ENCODE results near the gene AKNAD1. TPM values are rescaled to one million over a fixed set of nuclear protein-coding genes. Genes with fewer than 3 reads are reported as not detected.

The AKNAD1 gene
- total RNA-seq, 1 donor from 2014 or later, result not detected

Other genes starting within 250 kb of the AKNAD1 start
- gene HENMT1, start 196.0 kb downstream of the AKNAD1 start, total RNA-seq (ENCODE audit: unreplicated experiment), result 10.5 TPM
- 54.3 TPM for gene PRPF38B, start 164.8 kb downstream of the AKNAD1 start, total RNA-seq (ENCODE audit: unreplicated experiment)
- 0.15 TPM for gene FNDC7, start 144.2 kb downstream of the AKNAD1 start, total RNA-seq (ENCODE audit: unreplicated experiment)
- 44.8 TPM for gene STXBP3, start 110.4 kb downstream of the AKNAD1 start, total RNA-seq (ENCODE audit: unreplicated experiment)
- 12.9 TPM for gene GPSM2, start 19.9 kb upstream of the AKNAD1 start, total RNA-seq (ENCODE audit: unreplicated experiment)
- gene CLCC1, start 106.4 kb upstream of the AKNAD1 start, total RNA-seq (ENCODE audit: unreplicated experiment), result 28.2 TPM
- gene WDR47, start 185.0 kb upstream of the AKNAD1 start, total RNA-seq (ENCODE audit: unreplicated experiment), result 19.4 TPM
- gene TAF13, start 218.9 kb upstream of the AKNAD1 start, total RNA-seq (ENCODE audit: unreplicated experiment), result 33.7 TPM
- 22.3 TPM for gene TMEM167B, start 233.7 kb upstream of the AKNAD1 start, total RNA-seq (ENCODE audit: unreplicated experiment)